H1 (cell line): Measurements from ENCODE around the gene KRT78. TPM values are rescaled to one million over a fixed set of nuclear protein-coding genes. Genes with fewer than 3 reads are reported as not detected.

Experiments
- CHD2 ChIP-seq: IDR thresholded peaks from 2 replicates; pipeline ENCODE4 v1.6.1; 2012; ENCODE audit warnings: low read length, improper control_type of control experiment
- CHD7 ChIP-seq: fragments of 300-600 bp; sonication (generic); IDR thresholded peaks from 2 replicates; pipeline ENCODE4 v1.7.1; 2012; ENCODE audit warnings: low read length, moderate library complexity, mild to moderate bottlenecking, inconsistent platforms; ENCODE audit not compliant: insufficient replicate concordance
- CTCF ChIP-seq, 3 experiments: IDR thresholded peaks; 1 replicate in 2 of 3; 2 replicates in 1 of 3; pipeline versions ENCODE4 v1.5.1 to v1.6.1; 2011; ENCODE audit warnings: low read length in 3 of 3, mild to moderate bottlenecking in 3 of 3, inconsistent platforms in 2 of 3, low read depth in 1 of 3, moderate library complexity in 1 of 3; ENCODE audit not compliant: insufficient read depth in 1 of 3; ENCODE audit errors: control extremely low read depth in 1 of 3
- JUN ChIP-seq: IDR thresholded peaks from 2 replicates; pipeline ENCODE4 v1.6.1; 2011; ENCODE audit warnings: low read depth, mild to moderate bottlenecking, improper control_type of control experiment, low read length
- JUND ChIP-seq: IDR thresholded peaks from 2 replicates; pipeline ENCODE4 v1.6.1; 2011; ENCODE audit warnings: mild to moderate bottlenecking, improper control_type of control experiment, low read length
- KDM1A ChIP-seq: fragments of 200-600, 300-600 bp; sonication (generic); IDR thresholded peaks from 2 replicates; pipeline ENCODE4 v1.7.1; 2016; ENCODE audit warnings: mild to moderate bottlenecking, low read length, borderline replicate concordance
- MAFK ChIP-seq: IDR thresholded peaks from 2 replicates; pipeline ENCODE4 v1.6.1; 2012; ENCODE audit warnings: low read depth, mild to moderate bottlenecking, improper control_type of control experiment, low read length
- SP1 ChIP-seq: IDR thresholded peaks from 2 replicates; pipeline ENCODE4 v1.6.1; 2011; ENCODE audit warnings: low read depth, low read length
- polyA plus RNA-seq, 7 experiments: library from polyadenylated mRNA; depleted of rRNA in 3 of 7; stranded (reverse) in 5 of 7; unstranded in 2 of 7; fragments of >200 nt in 5 of 7; fragments of 200-250 nt in 2 of 7; gene quantifications; 1 replicate in 5 of 7; 2 replicates in 1 of 7; 4 replicates in 1 of 7; pipeline versions ENCODE4 v1.2.1 to v1.2.3, GENCODE V29; 2011 to 2013; ENCODE audit warnings: missing spikeins in 2 of 7, mixed read lengths in 2 of 7
- total RNA-seq: library from RNA; stranded (reverse); fragmentation: NEBNext Ultra II Directional; extraction: Animal tissue kit (Norgen Biotek cat#: 25700); gene quantifications from 2 replicates; pipeline ENCODE4 v1.2.1, GENCODE V29; 2021

KRT78 gene
- total and polyA plus RNA-seq, 2 of the 8 experiments (the other 6 are each of a cell fraction or from before 2014, with no cell fraction given), result not detected

GRCh38 chr12:52829986-52830770 is 18.6 kb downstream of the KRT78 start (continued):
- no peak for TF ChIP-seq CHD7
- TF ChIP-seq MAFK, result no peak
- no peak for TF ChIP-seq KDM1A
- TF ChIP-seq JUN, result no peak
- no peak for TF ChIP-seq SP1
- TF ChIP-seq JUND, result no peak
- TF ChIP-seq CHD2, result no peak
- TF ChIP-seq CTCF (IDR thresholded peaks at IDR 0.05; ENCODE audit: control extremely low read depth in 1 of 3, insufficient read depth in 1 of 3, low read depth in 1 of 3, low read length in 3 of 3), result no peak
